Stimulated activated CD4-positive, alpha-beta T cell treated with anti-CD3 and anti-CD28 coated beads, TNF-alpha, amount 100 ng/mL, for 24 hours (primary cell): ENCODE results near the gene ZKSCAN8.

Experiments used
- DNase-seq, 3 experiments: peaks; one replicate each; pipeline ENCODE4 v3.0.0-alpha.2; 2020; ENCODE audit warnings: low read depth in 3 of 3

The ZKSCAN8 gene

GRCh38 chr6:28206527-28206926, 64.8 kb downstream of the ZKSCAN8 start:
- no peak for DNase-seq

DNA sequence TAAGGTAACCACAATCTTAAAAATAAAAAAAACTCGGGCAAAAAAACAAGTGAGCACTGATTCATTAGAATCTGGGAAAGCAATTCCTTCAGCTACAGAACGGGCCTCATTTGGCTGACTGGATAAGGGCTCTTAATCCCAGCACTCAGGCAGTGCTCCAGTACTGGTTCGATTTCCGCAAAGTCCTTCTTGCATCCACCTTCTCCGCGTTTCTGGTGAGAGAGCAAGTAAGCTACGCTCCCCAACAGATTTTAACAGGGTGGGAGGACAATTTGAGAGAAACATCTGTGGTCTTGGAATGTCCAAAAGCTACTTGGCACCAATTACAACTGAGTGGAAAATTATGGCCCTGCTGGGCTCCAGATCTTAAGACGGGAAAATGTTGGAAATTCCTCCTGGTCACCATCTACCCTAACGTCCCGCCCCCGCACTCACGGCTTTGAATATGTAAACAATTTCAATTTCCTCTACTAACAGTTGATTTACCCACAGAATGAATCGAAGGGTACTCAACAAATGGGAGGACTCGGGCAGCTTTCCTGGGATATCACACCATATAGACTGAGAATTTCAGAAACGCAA, 65.3 kb downstream of the ZKSCAN8 start:
- DNase-seq: no peak

GRCh38 chr6:28207510-28208110, 65.9 kb downstream of the ZKSCAN8 start:
- peak in 1 of 3 experiments; percentile 24 for DNase-seq

DNA sequence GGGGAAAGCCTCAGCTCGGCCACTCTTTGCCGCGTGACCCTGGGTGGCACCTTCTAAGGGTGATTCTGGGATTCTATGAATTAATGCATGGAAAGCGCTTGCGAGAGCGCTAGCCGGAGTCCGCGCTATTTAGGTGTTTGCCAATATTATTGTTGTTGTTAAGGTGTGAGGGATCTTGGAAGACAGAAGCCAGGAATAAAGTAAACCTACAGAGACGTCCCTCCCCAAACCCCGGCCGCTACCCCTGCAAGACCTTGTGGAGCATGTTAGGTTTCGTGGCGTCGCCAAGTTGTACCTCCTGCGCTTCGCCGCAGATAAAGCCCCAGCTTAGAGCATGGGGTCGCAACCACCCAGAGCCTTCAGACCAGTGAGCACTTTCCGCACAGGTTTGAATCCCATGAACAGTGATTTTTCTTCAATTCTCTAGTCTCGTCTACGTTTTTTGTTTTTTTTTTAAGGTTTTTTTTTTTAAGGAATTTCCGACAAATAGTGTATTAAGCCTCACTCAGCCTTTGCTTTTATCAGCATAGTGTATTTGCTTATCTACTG, 66.5 kb downstream of the ZKSCAN8 start:
- no peak for DNase-seq
